Caco-2 (cell line): ENCODE data around the gene RGMA. TPM values are rescaled to one million over a fixed set of nuclear protein-coding genes. Genes with fewer than 3 reads are reported as not detected.

ENCODE experiments used
- BruUV-seq: library from RNA; stranded (reverse); fragments of 400-500 nt; replicated peaks from 2 replicates; lab custom pipeline; 2021; lab: Mats Ljungman, UMichigan
- CTCF ChIA-PET: fragments of 300-600 bp; sonication (Branson Sonifier 250); formaldehyde crosslinking; loops from one replicate; lab custom pipeline; 2022; ENCODE audit warnings: antibody characterized with exemption; lab: Charles Lee
- POLR2A ChIA-PET: fragments of 300-600 bp; sonication (Branson Sonifier 250); formaldehyde crosslinking; loops from one replicate; lab custom pipeline; 2022; ENCODE audit warnings: antibody characterized with exemption; lab: Charles Lee
- DNase-seq, 2 experiments: peaks; one replicate each; pipeline versions ENCODE4 v3.0.0 to v3.0.0-alpha.2; 2020 to 2022
- H3K27me3 ChIP-seq: replicated peaks from 2 replicates; pipeline ENCODE4 v1.6.0; 2011; ENCODE audit warnings: low read length; ENCODE audit not compliant: control insufficient read depth, insufficient read depth
- H3K36me3 ChIP-seq: 2 replicates; pipeline ENCODE4 v1.5.1; 2011; ENCODE audit warnings: low read length; ENCODE audit not compliant: control insufficient read depth, insufficient read depth
- H3K4me1 ChIP-seq: fragments of 250-450 bp; sonication (Bioruptor Pico); 2 replicates; pipeline ENCODE4 v1.5.1; 2020; ENCODE audit warnings: mild to moderate bottlenecking
- H3K4me3 ChIP-seq: 2 replicates; pipeline ENCODE4 v1.5.1; 2011; ENCODE audit warnings: low read depth, mild to moderate bottlenecking, control low read depth, low read length
- H3K9me3 ChIP-seq: fragments of 250-450 bp; sonication (Bioruptor Pico); 2 replicates; pipeline ENCODE4 v1.5.1; 2020; ENCODE audit warnings: mild to moderate bottlenecking, moderate library complexity
- H3K27ac Mint-ChIP-seq: one replicate; pipeline ENCODE4 v1.8.0; 2022; ENCODE audit warnings: mixed read lengths; ENCODE audit not compliant: unreplicated experiment
- H3K27me3 Mint-ChIP-seq: one replicate; pipeline ENCODE4 v1.8.0; 2022; ENCODE audit warnings: mixed read lengths; ENCODE audit not compliant: insufficient read depth, unreplicated experiment
- H3K36me3 Mint-ChIP-seq: one replicate; pipeline ENCODE4 v1.8.0; 2022; ENCODE audit warnings: mild to moderate bottlenecking, mixed read lengths; ENCODE audit not compliant: insufficient read depth, unreplicated experiment
- H3K4me1 Mint-ChIP-seq: one replicate; pipeline ENCODE4 v1.8.0; 2022; ENCODE audit warnings: low read depth, mixed read lengths; ENCODE audit not compliant: unreplicated experiment
- H3K4me3 Mint-ChIP-seq: one replicate; pipeline ENCODE4 v1.8.0; 2022; ENCODE audit warnings: mild to moderate bottlenecking, moderate library complexity, mixed read lengths; ENCODE audit not compliant: unreplicated experiment
- H3K9me3 Mint-ChIP-seq: one replicate; pipeline ENCODE4 v1.8.0; 2022; ENCODE audit warnings: mixed read lengths; ENCODE audit not compliant: unreplicated experiment
- intact Hi-C: fragments of 100-400 bp; cut with micrococcal nuclease; formaldehyde crosslinking; loops from one replicate; pipeline ENCODE4 v1.10.0; 2022; ENCODE audit not compliant: unreplicated experiment
- total RNA-seq: library from RNA; stranded (reverse); gene quantifications from 2 replicates; pipeline ENCODE4 v1.2.3, GENCODE V29; 2022
- TF ChIP-seq, protein P1 (sequence below), 2 experiments: fragments of 200-600 bp in 1 of 2; IDR thresholded peaks; 1 replicate in 1 of 2; 2 replicates in 1 of 2; pipeline versions ENCODE4 v1.5.1 to v1.8.0; 2011 to 2022; ENCODE audit warnings: antibody characterized with exemption in 1 of 2, control low read depth in 1 of 2, inconsistent platforms in 1 of 2, low read depth in 1 of 2, low read length in 1 of 2, mild to moderate bottlenecking in 1 of 2, moderate library complexity in 1 of 2; ENCODE audit not compliant: insufficient read depth in 1 of 2, severe bottlenecking in 1 of 2, unreplicated experiment in 1 of 2

RGMA gene
- total RNA-seq, 1 experiment from 2014 or later, result 4.5 TPM

DNA sequence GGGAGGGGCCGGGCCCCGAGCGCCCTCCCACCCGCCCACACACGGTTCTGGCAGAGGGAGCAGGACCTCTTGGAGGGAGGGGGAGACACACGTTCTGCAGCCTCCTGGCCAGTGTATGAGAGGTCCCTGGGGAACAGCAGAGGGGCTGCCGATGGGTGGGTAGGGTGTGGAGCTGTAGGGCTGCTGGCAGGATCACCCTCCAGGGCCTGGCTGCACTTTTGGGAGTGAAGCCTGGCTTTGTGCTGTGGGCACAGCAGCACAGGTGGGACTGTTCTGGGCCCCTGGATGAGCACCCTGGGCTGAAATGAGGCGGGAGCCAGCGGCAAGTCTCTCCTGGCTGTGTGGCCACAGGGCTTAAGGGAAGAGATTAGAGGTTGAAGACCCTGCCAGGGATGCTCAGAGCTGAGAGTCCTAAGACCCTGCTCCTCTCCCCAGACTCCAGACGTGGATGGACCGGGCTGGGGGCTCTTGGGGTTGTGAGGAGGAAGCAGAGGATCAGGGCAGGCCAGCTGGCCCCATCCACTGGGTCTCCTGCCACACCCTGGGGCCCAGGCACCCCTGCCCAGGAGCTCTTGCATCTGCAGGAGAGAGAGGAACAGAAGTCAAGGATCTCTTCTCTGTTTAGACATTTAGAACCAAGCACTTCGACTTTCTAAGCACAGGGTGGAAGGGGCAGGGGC, 45.2 kb downstream of the RGMA start:
- POLR2A ChIA-PET, result no interaction called here
- Histone ChIP-seq H3K4me3 (no peak overlapping the region), H3K27me3 (no peaks in the 10 kb centered on the region), H3K36me3 (no peaks in the 10 kb centered on the region), H3K9me3 (0 out of 2 replicates have a peak, but pooled peaks cover 6% of the 10 kb centered on the region), H3K4me1 (no peaks in the 10 kb centered on the region)
- no peak overlapping the region for H3K27ac Mint-ChIP-seq
- intact Hi-C loops, result no loop called here
- CTCF ChIA-PET, result interaction anchor here (0.8 kb wide), 1 partner anchor 13 kb away, joined by 3 read pairs; no protein-coding TSS in a partner anchor
- H3K4me3 Mint-ChIP-seq, result no peak overlapping the region
- no peak for DNase-seq
- peaks cover 32% of the 10 kb centered on the region for H3K36me3 Mint-ChIP-seq
- no peaks in the 10 kb centered on the region for H3K27me3 Mint-ChIP-seq
- H3K9me3 Mint-ChIP-seq, result peaks cover 12% of the 10 kb centered on the region
- BruUV-seq, result no TSS peak
- TF ChIP-seq, protein P1, sequence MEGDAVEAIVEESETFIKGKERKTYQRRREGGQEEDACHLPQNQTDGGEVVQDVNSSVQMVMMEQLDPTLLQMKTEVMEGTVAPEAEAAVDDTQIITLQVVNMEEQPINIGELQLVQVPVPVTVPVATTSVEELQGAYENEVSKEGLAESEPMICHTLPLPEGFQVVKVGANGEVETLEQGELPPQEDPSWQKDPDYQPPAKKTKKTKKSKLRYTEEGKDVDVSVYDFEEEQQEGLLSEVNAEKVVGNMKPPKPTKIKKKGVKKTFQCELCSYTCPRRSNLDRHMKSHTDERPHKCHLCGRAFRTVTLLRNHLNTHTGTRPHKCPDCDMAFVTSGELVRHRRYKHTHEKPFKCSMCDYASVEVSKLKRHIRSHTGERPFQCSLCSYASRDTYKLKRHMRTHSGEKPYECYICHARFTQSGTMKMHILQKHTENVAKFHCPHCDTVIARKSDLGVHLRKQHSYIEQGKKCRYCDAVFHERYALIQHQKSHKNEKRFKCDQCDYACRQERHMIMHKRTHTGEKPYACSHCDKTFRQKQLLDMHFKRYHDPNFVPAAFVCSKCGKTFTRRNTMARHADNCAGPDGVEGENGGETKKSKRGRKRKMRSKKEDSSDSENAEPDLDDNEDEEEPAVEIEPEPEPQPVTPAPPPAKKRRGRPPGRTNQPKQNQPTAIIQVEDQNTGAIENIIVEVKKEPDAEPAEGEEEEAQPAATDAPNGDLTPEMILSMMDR (IDR thresholded peaks at IDR 0.05; ENCODE audit: insufficient read depth in 1 of 2, low read depth in 1 of 2, low read length in 1 of 2, severe bottlenecking in 1 of 2, unreplicated experiment in 1 of 2), result no peak
- no peaks in the 10 kb centered on the region for H3K4me1 Mint-ChIP-seq

DNA sequence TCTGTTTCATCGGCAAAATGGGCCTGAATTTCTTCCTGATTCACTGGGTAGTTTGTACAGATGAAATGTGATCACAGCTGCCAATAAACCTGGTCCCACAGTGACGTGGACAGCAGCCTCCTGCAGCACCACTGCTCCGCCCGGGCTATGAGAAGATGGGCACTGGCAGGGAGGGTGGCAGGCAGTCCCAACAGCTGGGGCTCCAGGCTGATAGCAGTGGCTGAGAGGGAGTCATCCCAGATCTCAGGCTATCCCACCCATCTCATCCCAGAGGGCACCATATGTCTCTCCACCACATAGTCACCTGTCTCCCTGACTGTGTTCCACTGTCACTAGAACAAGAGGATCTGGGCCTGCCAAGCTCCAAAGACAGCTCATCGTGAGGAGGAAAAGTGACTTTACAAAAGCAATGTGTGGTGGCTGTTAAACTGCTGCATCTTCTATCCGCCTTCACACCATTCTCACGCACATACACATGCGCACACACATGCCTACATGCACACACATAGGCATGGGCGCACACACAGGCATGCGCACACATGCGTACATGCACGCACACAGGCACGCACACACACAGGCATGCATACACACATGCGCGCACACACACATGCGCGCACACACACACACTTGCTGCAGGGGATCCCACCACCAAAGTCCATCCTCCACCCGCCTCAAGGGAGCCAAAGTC, 46.2 kb downstream of the RGMA start:
- H3K27me3 ChIP-seq, result no peaks in the 10 kb centered on the region
- no peak for DNase-seq
- ChIA-PET CTCF (interaction anchor here (0.8 kb wide), 1 partner anchor 34 kb away, joined by 3 read pairs; no protein-coding TSS in a partner anchor), POLR2A (no interaction called here)
- no peaks in the 10 kb centered on the region for H3K36me3 ChIP-seq
- H3K4me3 ChIP-seq, result no peak overlapping the region
- BruUV-seq, result no TSS peak
- peaks cover 28% of the 10 kb centered on the region for H3K36me3 Mint-ChIP-seq
- no peaks in the 10 kb centered on the region for H3K4me1 Mint-ChIP-seq
- H3K9me3 ChIP-seq, result 0 out of 2 replicates have a peak, but pooled peaks cover 6% of the 10 kb centered on the region
- intact Hi-C loops, result no loop called here
- H3K27ac Mint-ChIP-seq, result no peak overlapping the region
- no peaks in the 10 kb centered on the region for H3K27me3 Mint-ChIP-seq
- H3K4me3 Mint-ChIP-seq, result no peak overlapping the region
- H3K9me3 Mint-ChIP-seq, result peaks cover 12% of the 10 kb centered on the region
- TF ChIP-seq, protein P1 (IDR thresholded peaks at IDR 0.05; ENCODE audit: insufficient read depth in 1 of 2, low read depth in 1 of 2, low read length in 1 of 2, severe bottlenecking in 1 of 2, unreplicated experiment in 1 of 2), result no peak
- no peaks in the 10 kb centered on the region for H3K4me1 ChIP-seq

DNA sequence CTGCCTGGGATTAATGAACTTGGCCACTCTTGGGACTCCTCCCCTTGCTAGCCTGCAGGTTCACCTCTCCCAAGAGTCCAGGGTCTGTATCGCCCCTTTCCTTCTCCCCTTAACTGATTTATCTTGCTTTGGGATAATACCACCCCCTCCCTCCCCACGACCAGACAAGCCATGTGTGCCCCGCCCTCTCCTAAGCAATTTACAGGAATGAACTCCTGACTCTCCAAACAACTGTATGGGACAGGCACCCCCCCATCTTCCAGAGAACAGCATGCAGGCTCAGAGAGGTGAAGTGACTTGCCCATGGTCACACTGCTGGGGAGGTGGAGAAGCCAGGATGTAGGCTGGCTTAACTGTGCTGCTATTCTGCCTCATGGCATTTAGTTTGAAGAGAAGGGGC, 46.8 kb downstream of the RGMA start:
- H3K36me3 Mint-ChIP-seq, result peaks cover 23% of the 10 kb centered on the region
- no peak for DNase-seq
- CTCF ChIA-PET, result interaction anchor here (0.8 kb wide), 1 partner anchor 35 kb away, joined by 3 read pairs; no protein-coding TSS in a partner anchor

More for the DNA sequence above, 46.8 kb downstream of the RGMA start:
- POLR2A ChIA-PET, result no interaction called here
- no peaks in the 10 kb centered on the region for H3K4me1 ChIP-seq
- H3K9me3 Mint-ChIP-seq, result peaks cover 12% of the 10 kb centered on the region
- H3K4me3 Mint-ChIP-seq, result no peak overlapping the region
- TF ChIP-seq, protein P1 (IDR thresholded peaks at IDR 0.05; ENCODE audit: insufficient read depth in 1 of 2, low read depth in 1 of 2, low read length in 1 of 2, severe bottlenecking in 1 of 2, unreplicated experiment in 1 of 2), result no peak
- H3K4me3 ChIP-seq, result no peak overlapping the region
- no peaks in the 10 kb centered on the region for H3K4me1 Mint-ChIP-seq
- no TSS peak for BruUV-seq
- 0 out of 2 replicates have a peak, but pooled peaks cover 6% of the 10 kb centered on the region for H3K9me3 ChIP-seq
- H3K27me3 ChIP-seq, result no peaks in the 10 kb centered on the region
- no peaks in the 10 kb centered on the region for H3K27me3 Mint-ChIP-seq
- intact Hi-C loops, result no loop called here
- H3K27ac Mint-ChIP-seq, result no peak overlapping the region
- no peaks in the 10 kb centered on the region for H3K36me3 ChIP-seq
